ENCODE data around the gene GNG13. TPM values are rescaled to one million over a fixed set of nuclear protein-coding genes. Genes with fewer than 3 reads are reported as not detected.
"Not testable (repeated sequence)": the region's sequence is repeated elsewhere in the genome, so short reads cannot be mapped to it uniquely, and the experiment has no call there.

The GNG13 gene
- total RNA-seq, 2 donors from 2014 or later = not detected

DNA sequence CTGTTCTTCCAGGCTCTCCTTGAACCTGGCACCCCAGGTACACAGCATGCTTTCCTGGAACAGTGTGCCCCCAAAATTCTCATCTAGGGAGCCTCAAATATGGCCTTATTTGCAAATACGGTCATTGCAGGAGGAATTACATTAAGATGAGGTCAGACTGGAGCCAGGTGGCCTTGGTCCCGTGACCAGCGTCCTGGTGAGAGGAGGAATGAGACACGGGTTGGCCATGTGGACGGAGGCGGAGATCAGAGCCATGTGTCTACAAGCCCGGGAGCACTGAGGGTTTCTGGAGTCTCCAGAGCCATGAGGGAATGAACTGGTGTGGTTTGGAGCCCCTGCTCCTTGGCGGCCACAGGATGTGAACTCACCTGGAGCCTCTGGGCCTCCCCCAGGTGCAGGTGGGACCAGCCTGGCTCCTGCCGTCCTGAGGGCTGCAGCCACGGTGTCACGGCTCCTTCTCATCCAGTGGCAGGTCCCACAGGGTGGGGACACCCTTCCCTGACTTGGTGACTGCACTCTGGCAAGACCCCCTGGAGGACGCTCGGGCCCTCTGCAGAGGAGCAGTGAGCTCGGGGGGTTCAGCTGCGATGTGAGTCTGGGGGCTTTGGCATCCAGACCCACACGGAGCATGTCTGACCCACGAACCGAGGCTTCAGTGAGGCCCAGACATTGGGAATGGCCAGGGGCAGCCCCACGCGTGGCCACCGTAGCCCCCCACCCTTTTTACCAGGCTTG is 21.8 kb upstream of the GNG13 start:
- no peaks in the 10 kb centered on the region for H3K9me3 ChIP-seq
- H3K36me3 ChIP-seq = no peaks in the 10 kb centered on the region
- H3K4me3 ChIP-seq = no peak overlapping the region
- peaks cover 0 to 3% of the 10 kb centered on the region in 2 donors for H3K4me1 ChIP-seq
- H3K27me3 ChIP-seq = peaks cover 0 to 6% of the 10 kb centered on the region in 2 donors
- H3K27ac ChIP-seq = no peak overlapping the region
- no peak for DNase-seq (ENCODE audit: low spot score)
- TF ChIP-seq, protein P1, sequence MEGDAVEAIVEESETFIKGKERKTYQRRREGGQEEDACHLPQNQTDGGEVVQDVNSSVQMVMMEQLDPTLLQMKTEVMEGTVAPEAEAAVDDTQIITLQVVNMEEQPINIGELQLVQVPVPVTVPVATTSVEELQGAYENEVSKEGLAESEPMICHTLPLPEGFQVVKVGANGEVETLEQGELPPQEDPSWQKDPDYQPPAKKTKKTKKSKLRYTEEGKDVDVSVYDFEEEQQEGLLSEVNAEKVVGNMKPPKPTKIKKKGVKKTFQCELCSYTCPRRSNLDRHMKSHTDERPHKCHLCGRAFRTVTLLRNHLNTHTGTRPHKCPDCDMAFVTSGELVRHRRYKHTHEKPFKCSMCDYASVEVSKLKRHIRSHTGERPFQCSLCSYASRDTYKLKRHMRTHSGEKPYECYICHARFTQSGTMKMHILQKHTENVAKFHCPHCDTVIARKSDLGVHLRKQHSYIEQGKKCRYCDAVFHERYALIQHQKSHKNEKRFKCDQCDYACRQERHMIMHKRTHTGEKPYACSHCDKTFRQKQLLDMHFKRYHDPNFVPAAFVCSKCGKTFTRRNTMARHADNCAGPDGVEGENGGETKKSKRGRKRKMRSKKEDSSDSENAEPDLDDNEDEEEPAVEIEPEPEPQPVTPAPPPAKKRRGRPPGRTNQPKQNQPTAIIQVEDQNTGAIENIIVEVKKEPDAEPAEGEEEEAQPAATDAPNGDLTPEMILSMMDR (IDR thresholded peaks at IDR 0.05) = no peak

GRCh38 chr16:821751-822150 is 21.2 kb upstream of the GNG13 start:
- Histone ChIP-seq H3K36me3 (no peaks in the 10 kb centered on the region), H3K27ac (no peak overlapping the region), H3K27me3 (peaks cover 0 to 11% of the 10 kb centered on the region in 2 donors), H3K4me1 (peaks cover 0 to 5% of the 10 kb centered on the region in 2 donors), H3K9me3 (no peaks in the 10 kb centered on the region), H3K4me3 (no peak overlapping the region)
- no peak for DNase-seq (ENCODE audit: low spot score)
- TF ChIP-seq, protein P1 (IDR thresholded peaks at IDR 0.05) = no peak

- peaks cover 0 to 5% of the 10 kb centered on the region in 2 donors for H3K4me1 ChIP-seq
- H3K27me3 ChIP-seq = peaks cover 0 to 15% of the 10 kb centered on the region in 2 donors
- H3K9me3 ChIP-seq = no peaks in the 10 kb centered on the region
- no peaks in the 10 kb centered on the region for H3K36me3 ChIP-seq
- H3K27ac ChIP-seq = no peak overlapping the region
- TF ChIP-seq, protein P1 (IDR thresholded peaks at IDR 0.05) = no peak
- no peak for DNase-seq (ENCODE audit: low spot score)
- no peak overlapping the region for H3K4me3 ChIP-seq
Measured at GRCh38 chr16:820748-821147, 20.2 kb upstream of the GNG13 start.

DNA sequence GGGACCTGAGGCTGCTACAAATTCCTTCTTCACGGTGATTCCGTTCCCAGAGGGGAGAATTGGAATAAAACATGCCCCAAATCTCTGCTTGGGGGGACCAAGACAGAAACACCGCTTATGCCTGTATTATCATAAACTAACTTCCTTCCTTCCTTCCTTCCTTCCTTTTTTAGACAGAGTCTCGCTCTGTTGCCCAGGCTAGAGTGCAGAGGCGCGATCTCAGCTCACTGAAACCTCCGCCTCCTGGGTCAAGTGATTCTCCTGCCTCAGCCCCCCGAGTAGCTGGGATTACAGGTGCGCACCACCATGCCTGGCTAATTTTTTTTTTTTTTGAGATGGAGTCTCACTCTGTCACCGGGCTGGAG is 19.5 kb upstream of the GNG13 start:
- H3K4me1 ChIP-seq; H3K4me3 ChIP-seq; H3K9me3 ChIP-seq; H3K27ac ChIP-seq; DNase-seq (ENCODE audit: low spot score); H3K36me3 ChIP-seq: not testable (repeated sequence)
- H3K27me3 ChIP-seq = peaks cover 0 to 15% of the 10 kb centered on the region in 2 donors

GRCh38 chr16:819336-820043 is 19.0 kb upstream of the GNG13 start:
- Histone ChIP-seq H3K4me3 (no peak overlapping the region), H3K36me3 (no peaks in the 10 kb centered on the region), H3K4me1 (peaks cover 0 to 5% of the 10 kb centered on the region in 2 donors), H3K27me3 (peaks cover 0 to 15% of the 10 kb centered on the region in 2 donors), H3K9me3 (no peaks in the 10 kb centered on the region), H3K27ac (no peak overlapping the region)
- TF ChIP-seq, protein P1 (IDR thresholded peaks at IDR 0.05) = no peak
- no peak for DNase-seq (ENCODE audit: low spot score)

GRCh38 chr16:818592-818991 is 18.1 kb upstream of the GNG13 start:
- no peak for DNase-seq (ENCODE audit: low spot score)
- Histone ChIP-seq H3K36me3 (no peaks in the 10 kb centered on the region), H3K27ac (no peak overlapping the region), H3K4me3 (no peak overlapping the region), H3K4me1 (peaks cover 0 to 10% of the 10 kb centered on the region in 2 donors), H3K27me3 (peaks cover 0 to 15% of the 10 kb centered on the region in 2 donors), H3K9me3 (no peaks in the 10 kb centered on the region)
- TF ChIP-seq, protein P1 (IDR thresholded peaks at IDR 0.05) = no peak
